ENCODE measurements around the gene CD79A.

- no peak for TF ChIP-seq CTCF (IDR thresholded peaks at IDR 0.05)
- TF ChIP-seq POLR2A (IDR thresholded peaks at IDR 0.05) = no peak
Measured at GRCh38 chr19:41929536-41930071, 52.5 kb downstream of the CD79A start.

Measured in esophagus squamous epithelium (tissue), 4 donors.